ENCODE results near the gene KAT5. TPM values are rescaled to one million over a fixed set of nuclear protein-coding genes. Genes with fewer than 3 reads are reported as not detected.

KAT5 gene
- total RNA-seq, 2 experiments from 2014 or later: 79.9 to 97.1 TPM

DNA sequence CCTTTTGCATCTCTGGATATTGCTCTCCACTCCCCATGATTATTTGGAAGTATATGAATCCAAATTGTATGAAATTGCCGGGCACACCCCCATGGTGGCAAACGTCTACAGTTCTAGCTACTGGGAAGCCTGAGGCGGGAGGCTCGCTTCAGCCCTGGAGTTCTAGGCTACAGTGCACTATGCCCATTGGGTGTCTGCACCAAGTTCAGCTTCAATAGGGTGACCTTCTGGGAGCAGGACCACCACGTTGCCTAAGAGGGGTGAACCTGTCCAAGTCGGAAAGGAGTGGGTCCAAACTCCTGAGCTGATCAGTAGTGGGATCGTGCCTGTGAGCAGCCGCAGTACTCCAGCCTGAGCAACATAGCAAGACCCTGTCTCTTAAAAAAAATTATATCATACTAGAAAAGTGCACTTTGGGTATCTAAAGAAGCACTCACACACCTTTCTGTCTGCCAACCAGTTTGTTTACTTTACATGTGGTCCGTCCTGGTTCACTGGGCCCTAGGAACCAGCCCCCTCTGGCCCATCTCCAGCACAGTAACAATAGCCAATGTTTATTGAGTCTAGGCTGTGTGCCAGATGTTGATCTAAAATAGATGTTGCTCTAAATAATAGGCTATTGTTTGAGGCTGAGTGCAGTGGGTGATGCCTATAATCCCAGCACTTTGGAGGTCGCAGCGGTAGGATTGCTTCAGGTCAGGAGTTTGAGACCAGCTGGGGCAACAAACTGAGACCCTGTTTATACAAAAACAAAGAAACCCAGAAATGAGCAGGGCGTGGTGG is 16.4 kb upstream of the KAT5 start:
- Histone ChIP-seq H3K4me2 (ENCODE audit: low read length) (no peak overlapping the region), H3K27ac (ENCODE audit: low read depth, low read length, poor library complexity, severe bottlenecking) (no peak overlapping the region), H3K4me1 (ENCODE audit: insufficient read depth, low read length, poor library complexity, severe bottlenecking) (no peaks in the 10 kb centered on the region), H3K9me2 (ENCODE audit: insufficient read depth, low read length) (no peaks in the 10 kb centered on the region), H3K79me2 (ENCODE audit: insufficient read depth, low read depth, low read length) (no peaks in the 10 kb centered on the region), H3K4me3 (ENCODE audit: low read depth, low read length, poor library complexity, severe bottlenecking) (no peak overlapping the region), H2AFZ (ENCODE audit: low read length) (no peak overlapping the region), H3K9me3 (ENCODE audit: low read length) (no peaks in the 10 kb centered on the region), H4K20me1 (ENCODE audit: insufficient read depth, low read length) (no peaks in the 10 kb centered on the region), H3K36me3 (ENCODE audit: insufficient read depth, low read length) (no peaks in the 10 kb centered on the region)
- TF ChIP-seq EZH2phosphoT487 (IDR thresholded peaks at IDR 0.05; ENCODE audit: borderline replicate concordance, low read depth, low read length): no peak
- TF ChIP-seq, protein P1, sequence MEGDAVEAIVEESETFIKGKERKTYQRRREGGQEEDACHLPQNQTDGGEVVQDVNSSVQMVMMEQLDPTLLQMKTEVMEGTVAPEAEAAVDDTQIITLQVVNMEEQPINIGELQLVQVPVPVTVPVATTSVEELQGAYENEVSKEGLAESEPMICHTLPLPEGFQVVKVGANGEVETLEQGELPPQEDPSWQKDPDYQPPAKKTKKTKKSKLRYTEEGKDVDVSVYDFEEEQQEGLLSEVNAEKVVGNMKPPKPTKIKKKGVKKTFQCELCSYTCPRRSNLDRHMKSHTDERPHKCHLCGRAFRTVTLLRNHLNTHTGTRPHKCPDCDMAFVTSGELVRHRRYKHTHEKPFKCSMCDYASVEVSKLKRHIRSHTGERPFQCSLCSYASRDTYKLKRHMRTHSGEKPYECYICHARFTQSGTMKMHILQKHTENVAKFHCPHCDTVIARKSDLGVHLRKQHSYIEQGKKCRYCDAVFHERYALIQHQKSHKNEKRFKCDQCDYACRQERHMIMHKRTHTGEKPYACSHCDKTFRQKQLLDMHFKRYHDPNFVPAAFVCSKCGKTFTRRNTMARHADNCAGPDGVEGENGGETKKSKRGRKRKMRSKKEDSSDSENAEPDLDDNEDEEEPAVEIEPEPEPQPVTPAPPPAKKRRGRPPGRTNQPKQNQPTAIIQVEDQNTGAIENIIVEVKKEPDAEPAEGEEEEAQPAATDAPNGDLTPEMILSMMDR (conservative IDR thresholded peaks at IDR 0.05; ENCODE audit: low read length): no peak
- intact Hi-C loops (cut with micrococcal nuclease; ENCODE audit: unreplicated experiment): no loop called here
- DNase-seq (ENCODE audit: low spot score): no peak
- BruUV-seq (replicated peaks): no TSS peak
- CTCF ChIA-PET (ENCODE audit: unreplicated experiment): no interaction called here
- POLR2A ChIA-PET: interaction anchor here (0.7 to 0.8 kb wide), 2 partner anchors 9 to 324 kb away, joined by 3 read pairs; no protein-coding TSS in a partner anchor

DNA sequence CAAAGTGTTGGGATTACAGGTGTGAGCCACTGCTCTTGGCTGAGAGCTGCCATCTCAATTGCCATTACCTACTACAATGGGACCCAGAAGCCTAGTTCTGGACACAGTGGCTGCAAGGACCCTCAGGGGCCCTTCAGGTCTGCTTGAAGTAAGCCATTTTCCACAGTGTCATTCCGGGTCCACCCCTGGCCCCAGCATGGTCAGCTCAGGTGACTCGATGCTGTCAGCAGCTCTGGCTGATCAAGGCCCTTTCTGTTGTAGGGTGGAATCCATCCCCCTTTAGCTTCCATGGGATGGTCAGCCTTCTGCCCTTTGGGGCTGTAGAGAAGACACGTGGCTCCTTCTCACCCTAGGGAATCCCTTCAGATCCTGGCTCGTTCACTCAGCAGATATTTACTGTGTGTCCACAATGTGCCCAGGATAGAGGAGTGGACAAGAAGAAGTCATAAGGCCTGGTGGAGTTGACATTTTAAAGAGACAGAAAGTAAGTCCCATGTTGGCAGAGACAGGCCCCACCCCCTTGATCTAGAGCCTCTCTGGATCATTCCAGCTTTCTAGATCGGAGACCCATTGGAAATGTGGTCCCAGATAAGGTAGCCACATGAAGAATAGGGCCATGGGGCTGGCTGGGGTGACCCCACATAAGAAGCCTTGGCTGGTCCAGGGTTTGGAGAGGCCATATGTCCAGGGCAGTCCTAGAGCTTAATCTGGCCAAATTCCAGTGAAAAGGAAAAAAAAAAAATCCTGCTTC is 15.1 kb upstream of the KAT5 start:
- H3K36me3 ChIP-seq (ENCODE audit: insufficient read depth, low read length): no peaks in the 10 kb centered on the region
- H3K9me2 ChIP-seq (ENCODE audit: insufficient read depth, low read length): no peaks in the 10 kb centered on the region
- no peak overlapping the region for H3K4me3 ChIP-seq (ENCODE audit: low read depth, low read length, poor library complexity, severe bottlenecking)
- H3K4me2 ChIP-seq (ENCODE audit: low read length): no peak overlapping the region
- no peak overlapping the region for H2AFZ ChIP-seq (ENCODE audit: low read length)
- intact Hi-C loops (cut with micrococcal nuclease; ENCODE audit: unreplicated experiment): no loop called here
- H3K9me3 ChIP-seq (ENCODE audit: low read length): no peaks in the 10 kb centered on the region
- no peak overlapping the region for H3K27ac ChIP-seq (ENCODE audit: low read depth, low read length, poor library complexity, severe bottlenecking)
- H3K79me2 ChIP-seq (ENCODE audit: insufficient read depth, low read depth, low read length): no peaks in the 10 kb centered on the region
- no peaks in the 10 kb centered on the region for H4K20me1 ChIP-seq (ENCODE audit: insufficient read depth, low read length)
- no peak for TF ChIP-seq EZH2phosphoT487 (IDR thresholded peaks at IDR 0.05; ENCODE audit: borderline replicate concordance, low read depth, low read length)
- POLR2A ChIA-PET: interaction anchor here (0.6 kb wide), 1 partner anchor 127 kb away, joined by 3 read pairs; no protein-coding TSS in a partner anchor
- DNase-seq (ENCODE audit: low spot score): no peak
- BruUV-seq (replicated peaks): no TSS peak
- no peaks in the 10 kb centered on the region for H3K4me1 ChIP-seq (ENCODE audit: insufficient read depth, low read length, poor library complexity, severe bottlenecking)
- CTCF ChIA-PET (ENCODE audit: unreplicated experiment): no interaction called here

DNA sequence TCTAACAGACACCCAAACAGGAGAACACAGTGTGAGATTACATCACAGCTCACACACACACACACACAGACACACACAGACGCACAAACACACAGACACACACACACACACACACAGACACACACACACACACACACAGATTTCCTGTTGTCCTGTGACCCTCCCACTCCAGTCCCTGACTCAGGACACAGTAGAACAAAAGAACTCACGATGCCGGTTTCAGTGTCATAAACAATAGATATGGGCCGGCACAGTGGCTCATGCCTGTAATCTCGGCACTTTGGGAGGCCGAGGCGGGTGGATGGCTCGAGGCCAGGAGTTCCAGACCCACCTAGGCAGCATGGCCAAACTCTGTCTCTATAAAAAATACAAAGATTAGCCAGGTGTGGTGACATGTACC is 13.8 kb upstream of the KAT5 start:
- Histone ChIP-seq H3K4me3 (ENCODE audit: low read depth, low read length, poor library complexity, severe bottlenecking) (no peak overlapping the region), H3K27ac (ENCODE audit: low read depth, low read length, poor library complexity, severe bottlenecking) (no peak overlapping the region), H3K4me1 (ENCODE audit: insufficient read depth, low read length, poor library complexity, severe bottlenecking) (no peaks in the 10 kb centered on the region), H3K9me3 (ENCODE audit: low read length) (no peaks in the 10 kb centered on the region), H3K9me2 (ENCODE audit: insufficient read depth, low read length) (no peaks in the 10 kb centered on the region), H2AFZ (ENCODE audit: low read length) (no peak overlapping the region), H4K20me1 (ENCODE audit: insufficient read depth, low read length) (no peaks in the 10 kb centered on the region), H3K4me2 (ENCODE audit: low read length) (no peak overlapping the region), H3K36me3 (ENCODE audit: insufficient read depth, low read length) (no peaks in the 10 kb centered on the region), H3K79me2 (ENCODE audit: insufficient read depth, low read depth, low read length) (no peaks in the 10 kb centered on the region)
- no peak for DNase-seq (ENCODE audit: low spot score)
- BruUV-seq (replicated peaks): no TSS peak
- ChIA-PET POLR2A (no interaction called here), CTCF (ENCODE audit: unreplicated experiment) (interaction anchor here (0.7 kb wide), 1 partner anchor 793 kb away, joined by 3 read pairs; no protein-coding TSS in a partner anchor)
- intact Hi-C loops (cut with micrococcal nuclease; ENCODE audit: unreplicated experiment): no loop called here
- no peak for TF ChIP-seq EZH2phosphoT487 (IDR thresholded peaks at IDR 0.05; ENCODE audit: borderline replicate concordance, low read depth, low read length)
- TF ChIP-seq, protein P1 (conservative IDR thresholded peaks at IDR 0.05; ENCODE audit: low read length): no peak
